ENCODE data around the gene TCN2. TPM values are rescaled to one million over a fixed set of nuclear protein-coding genes. Genes with fewer than 3 reads are reported as not detected.
A peak's percentile ranks its signal among the peaks of the same experiment; 100 is the strongest.

TCN2 gene
- total RNA-seq, 2 donors from 2014 or later: 28.7 to 38.2 TPM

GRCh38 chr22:30569674-30570202 lies 37.2 kb upstream of the TCN2 start:
- H3K9me3 ChIP-seq: no peaks in the 10 kb centered on the region
- H3K4me1 ChIP-seq: peaks cover 0 to 10% of the 10 kb centered on the region in 2 donors
- H3K36me3 ChIP-seq: no peaks in the 10 kb centered on the region
- TF ChIP-seq CTCF (IDR thresholded peaks at IDR 0.05): no peak
- H3K4me3 ChIP-seq: no peak overlapping the region
- DNase-seq (ENCODE audit: low spot score): no peak
- no peak overlapping the region for H3K27ac ChIP-seq
- H3K27me3 ChIP-seq: no peaks in the 10 kb centered on the region

GRCh38 chr22:30572210-30572609 lies 34.8 kb upstream of the TCN2 start:
- no peak for DNase-seq (ENCODE audit: low spot score)
- no peak for TF ChIP-seq CTCF (IDR thresholded peaks at IDR 0.05)
- H3K4me1 ChIP-seq: peaks cover 0 to 25% of the 10 kb centered on the region in 2 donors
- peaks cover 16% of the 10 kb centered on the region for H3K36me3 ChIP-seq
- no peaks in the 10 kb centered on the region for H3K27me3 ChIP-seq
- no peaks in the 10 kb centered on the region for H3K9me3 ChIP-seq
- no peak overlapping the region for H3K27ac ChIP-seq
- no peak overlapping the region for H3K4me3 ChIP-seq

- Histone ChIP-seq H3K27me3 (no peaks in the 10 kb centered on the region), H3K4me3 (no peak overlapping the region), H3K4me1 (peaks cover 0 to 25% of the 10 kb centered on the region in 2 donors), H3K9me3 (no peaks in the 10 kb centered on the region), H3K36me3 (peaks cover 23% of the 10 kb centered on the region), H3K27ac (no peak overlapping the region)
- no peak for TF ChIP-seq CTCF (IDR thresholded peaks at IDR 0.05)
- DNase-seq (ENCODE audit: low spot score): no peak
Measured at GRCh38 chr22:30572840-30573593, 34.0 kb upstream of the TCN2 start.

GRCh38 chr22:30573594-30574094 lies 33.3 kb upstream of the TCN2 start:
- no peak for TF ChIP-seq CTCF (IDR thresholded peaks at IDR 0.05)
- H3K36me3 ChIP-seq: peaks cover 29% of the 10 kb centered on the region
- H3K9me3 ChIP-seq: no peaks in the 10 kb centered on the region
- no peak for DNase-seq (ENCODE audit: low spot score)
- no peaks in the 10 kb centered on the region for H3K27me3 ChIP-seq
- no peak overlapping the region for H3K27ac ChIP-seq
- peaks cover 0 to 25% of the 10 kb centered on the region in 2 donors for H3K4me1 ChIP-seq
- H3K4me3 ChIP-seq: no peak overlapping the region

- Histone ChIP-seq H3K27ac (no peak within 1 kb of the TSS), H3K9me3 (no peaks in the 10 kb centered on the region), H3K36me3 (peaks cover 36% of the 10 kb centered on the region), H3K4me1 (peaks cover 0 to 25% of the 10 kb centered on the region in 2 donors), H3K4me3 (peak within 1 kb of the TSS in 1 of 2 donors; percentile 38), H3K27me3 (no peaks in the 10 kb centered on the region)
- TF ChIP-seq CTCF (IDR thresholded peaks at IDR 0.05): no peak
- no peak for DNase-seq (ENCODE audit: low spot score)
Measured at GRCh38 chr22:30574095-30574981, 32.6 kb upstream of the TCN2 start, which contains the start of gene GAL3ST1. GAL3ST1 (minus strand) TSS chr22:30574665; CDS start chr22:30557392, 17,273 bp downstream.
